22Rv1 (cell line): Measurements from ENCODE around the gene ZNF611.
"Not testable (repeated sequence)": the region's sequence is repeated elsewhere in the genome, so short reads cannot be mapped to it uniquely, and the experiment has no call there.

Experiments used
- CTCF ChIP-seq: fragments of 450-650 bp; IDR thresholded peaks from 2 replicates; pipeline ENCODE4 v1.5.1; 2017; ENCODE audit warnings: mild to moderate bottlenecking
- ZFX ChIP-seq: fragments of 450-650 bp; IDR thresholded peaks from 2 replicates; pipeline ENCODE4 v1.6.1; 2017; ENCODE audit warnings: antibody characterized with exemption, borderline replicate concordance

- TF ChIP-seq CTCF, ZFX: not testable (repeated sequence)
Measured at GRCh38 chr19:52723907-52724598, 10.8 kb downstream of the ZNF611 start.
